ENCODE measurements around the gene HEPN1.

DNA sequence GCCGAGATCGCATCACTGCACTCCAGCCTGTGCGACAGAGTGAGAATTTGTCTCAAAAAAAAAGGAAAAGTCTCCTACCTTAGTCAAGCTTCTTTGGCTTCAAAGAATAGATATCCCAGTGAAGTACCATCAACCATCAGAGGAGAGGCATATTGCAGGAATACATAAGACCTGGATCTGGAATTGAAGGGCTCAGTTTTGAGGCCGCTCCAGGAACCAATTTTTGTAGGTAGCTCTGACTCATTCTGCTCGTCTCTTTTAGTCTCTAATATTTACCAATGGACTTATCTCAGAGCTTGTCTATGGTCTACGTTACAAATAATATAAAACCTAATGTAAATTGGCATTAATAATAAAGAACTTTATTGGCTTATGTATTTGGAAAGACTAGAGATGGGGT lies 26.8 kb downstream of the HEPN1 start:
- no peak for TF ChIP-seq GATA3 (IDR thresholded peaks at IDR 0.05; ENCODE audit: low read depth, low read length)
- TF ChIP-seq GATA2 (IDR thresholded peaks at IDR 0.05; ENCODE audit: low read depth, low read length): no peak

Measured in SH-SY5Y (cell line).